Activated CD8-positive, alpha-beta memory T cell treated with anti-CD3 and anti-CD28 coated beads for 48 hours (primary cell): ENCODE data around the gene TMEM238.
"Not testable (repeated sequence)": the region's sequence is repeated elsewhere in the genome, so short reads cannot be mapped to it uniquely, and the experiment has no call there.

Source experiments
- DNase-seq, 3 experiments: peaks; one replicate each; pipeline ENCODE4 v3.0.0-alpha.2; 2020; ENCODE audit warnings: low read depth in 2 of 3, low spot score in 2 of 3

Gene TMEM238

GRCh38 chr19:55402509-55402908 is 18.4 kb upstream of the TMEM238 start:
- DNase-seq, result no peak

GRCh38 chr19:55401390-55401789 is 17.3 kb upstream of the TMEM238 start:
- not testable (repeated sequence) for DNase-seq

GRCh38 chr19:55400281-55401087 is 16.4 kb upstream of the TMEM238 start:
- no peak for DNase-seq

- DNase-seq, result no peak
Measured at GRCh38 chr19:55398200-55398925, 14.3 kb upstream of the TMEM238 start.

- DNase-seq, result no peak
Measured at GRCh38 chr19:55392820-55393761, 9.0 kb upstream of the TMEM238 start.

- DNase-seq, result no peak
Measured at GRCh38 chr19:55391702-55392615, 7.9 kb upstream of the TMEM238 start.

- DNase-seq, result no peak
Measured at GRCh38 chr19:55391191-55391670, 7.1 kb upstream of the TMEM238 start.

GRCh38 chr19:55390461-55390880 is 6.4 kb upstream of the TMEM238 start:
- no peak for DNase-seq

GRCh38 chr19:55389386-55390317 is 5.6 kb upstream of the TMEM238 start:
- no peak for DNase-seq

GRCh38 chr19:55387736-55388497 is 3.8 kb upstream of the TMEM238 start:
- no peak for DNase-seq

- no peak for DNase-seq
Measured at GRCh38 chr19:55386493-55386971, 2.4 kb upstream of the TMEM238 start.

- peak; percentile 88 to 98 (median 95) for DNase-seq
Measured at GRCh38 chr19:55385724-55386492, 1.8 kb upstream of the TMEM238 start, which contains the start of gene RPL28. RPL28 (plus strand) TSS chr19:55385932; CDS start chr19:55386358, 426 bp downstream.

- DNase-seq, result peak; percentile 85 to 88 (median 87)
Measured at GRCh38 chr19:55384920-55385723, 1.0 kb upstream of the TMEM238 start.

- no peak for DNase-seq
Measured at GRCh38 chr19:55383279-55384130, 587 bp downstream of the TMEM238 start.

- DNase-seq, result no peak
Measured at GRCh38 chr19:55382522-55383054, 1.5 kb downstream of the TMEM238 start.
